Activated T-helper 1 cell treated with anti-CD3 and anti-CD28 coated beads, Interleukin-12 subunit alpha, Interleukin-12 subunit beta, Interleukin-2, Interleukin-4 antibody, amounts not matched to agents 30 ng/mL and 10 ng/mL and 1 ng/mL, durations not matched to agents 14 hours and 24 hours and 36 hours (primary cell): ENCODE results near the gene PRKAG1. TPM values are rescaled to one million over a fixed set of nuclear protein-coding genes. Genes with fewer than 3 reads are reported as not detected.

Experiments used
- DNase-seq: peaks from one replicate; pipeline ENCODE4 v3.0.0; 2021; ENCODE audit warnings: low spot score
- H3K27ac Mint-ChIP-seq: one replicate; pipeline ENCODE4 v1.8.0; 2021; ENCODE audit warnings: mild to moderate bottlenecking, mixed read lengths
- H3K27me3 Mint-ChIP-seq: one replicate; pipeline ENCODE4 v1.8.0; 2022; ENCODE audit warnings: mild to moderate bottlenecking, moderate library complexity, mixed read lengths; ENCODE audit not compliant: insufficient read depth
- H3K36me3 Mint-ChIP-seq: one replicate; pipeline ENCODE4 v1.8.0; 2021; ENCODE audit warnings: low read depth, mixed read lengths
- H3K4me1 Mint-ChIP-seq: one replicate; pipeline ENCODE4 v1.8.0; 2021; ENCODE audit warnings: low read depth, mixed read lengths
- H3K4me3 Mint-ChIP-seq: one replicate; pipeline ENCODE4 v1.8.0; 2021; ENCODE audit warnings: mild to moderate bottlenecking, moderate library complexity, mixed read lengths
- H3K9me3 Mint-ChIP-seq: one replicate; pipeline ENCODE4 v1.8.0; 2021; ENCODE audit warnings: mixed read lengths
- intact Hi-C: fragments of 100-400 bp; cut with micrococcal nuclease; formaldehyde crosslinking; loops from one replicate; pipeline ENCODE4 v1.15.1; 2024
- total RNA-seq: library from RNA; stranded (reverse); gene quantifications from 2 replicates; pipeline ENCODE4 v1.2.3, GENCODE V29; 2022

PRKAG1 gene
- total RNA-seq, 1 donor from 2014 or later = 85.1 TPM

GRCh38 chr12:48978291-48978740, 40.3 kb downstream of the PRKAG1 start, which contains the start of gene WNT1:
TSS of gene WNT1 (plus strand) at chr12:48978322. CDS start at chr12:48978651, 329 bp downstream.
- Mint-ChIP-seq H3K27me3 (peaks cover 80% of the 10 kb centered on the region), H3K36me3 (no peaks in the 10 kb centered on the region), H3K4me3 (peak within 1 kb of the TSS; percentile 72), H3K27ac (peak within 1 kb of the TSS; percentile 73), H3K9me3 (no peaks in the 10 kb centered on the region), H3K4me1 (peaks cover 58% of the 10 kb centered on the region)
- intact Hi-C loops = loop anchor here (5.0 kb wide), 2 partner anchors 76 to 976 kb away; partner anchors contain the start of gene COL2A1
- DNase-seq = no peak

GRCh38 chr12:48977290-48978281, 41.0 kb downstream of the PRKAG1 start:
- peak; percentile 72 for DNase-seq
- H3K27ac Mint-ChIP-seq = peak overlapping the region; percentile 73
- H3K36me3 Mint-ChIP-seq = no peaks in the 10 kb centered on the region
- intact Hi-C loops = loop anchor here (1.0 to 5.0 kb wide), 3 partner anchors 20 to 975 kb away; partner anchors contain the start of genes ARF3 and COL2A1
- peak overlapping the region; percentile 55 for H3K4me3 Mint-ChIP-seq
- H3K27me3 Mint-ChIP-seq = peaks cover 80% of the 10 kb centered on the region
- H3K4me1 Mint-ChIP-seq = peaks cover 62% of the 10 kb centered on the region
- no peaks in the 10 kb centered on the region for H3K9me3 Mint-ChIP-seq

- Mint-ChIP-seq H3K27ac (no peak overlapping the region), H3K4me1 (peaks cover 58% of the 10 kb centered on the region), H3K27me3 (peaks cover 73% of the 10 kb centered on the region), H3K4me3 (no peak overlapping the region), H3K36me3 (no peaks in the 10 kb centered on the region), H3K9me3 (no peaks in the 10 kb centered on the region)
- no peak for DNase-seq
- intact Hi-C loops = loop anchor here (2.0 kb wide), 1 partner anchor 15 kb away; no protein-coding TSS in a partner anchor
Observed at GRCh38 chr12:48973941-48974673, 44.5 kb downstream of the PRKAG1 start.

GRCh38 chr12:48973531-48973930, 45.0 kb downstream of the PRKAG1 start:
- H3K27me3 Mint-ChIP-seq = peaks cover 73% of the 10 kb centered on the region
- no peak overlapping the region for H3K27ac Mint-ChIP-seq
- no peak for DNase-seq
- H3K9me3 Mint-ChIP-seq = no peaks in the 10 kb centered on the region
- no peaks in the 10 kb centered on the region for H3K36me3 Mint-ChIP-seq
- intact Hi-C loops = no loop called here
- no peak overlapping the region for H3K4me3 Mint-ChIP-seq
- peaks cover 55% of the 10 kb centered on the region for H3K4me1 Mint-ChIP-seq

GRCh38 chr12:48972952-48973483, 45.6 kb downstream of the PRKAG1 start:
- H3K4me3 Mint-ChIP-seq = no peak overlapping the region
- H3K27me3 Mint-ChIP-seq = peaks cover 78% of the 10 kb centered on the region
- H3K36me3 Mint-ChIP-seq = no peaks in the 10 kb centered on the region
- intact Hi-C loops = loop anchor here (1.0 kb wide), 1 partner anchor 7 kb away; no protein-coding TSS in a partner anchor
- no peak for DNase-seq
- H3K9me3 Mint-ChIP-seq = no peaks in the 10 kb centered on the region
- H3K27ac Mint-ChIP-seq = no peak overlapping the region
- H3K4me1 Mint-ChIP-seq = peaks cover 55% of the 10 kb centered on the region

GRCh38 chr12:48972213-48972951, 46.2 kb downstream of the PRKAG1 start:
- Mint-ChIP-seq H3K4me1 (peaks cover 49% of the 10 kb centered on the region), H3K36me3 (no peaks in the 10 kb centered on the region), H3K9me3 (no peaks in the 10 kb centered on the region), H3K27ac (peak overlapping the region; percentile 31), H3K27me3 (peaks cover 79% of the 10 kb centered on the region), H3K4me3 (peak overlapping the region; percentile 69)
- DNase-seq = no peak
- intact Hi-C loops = loop anchor here (1.0 kb wide), 1 partner anchor 8 kb away; no protein-coding TSS in a partner anchor

- Mint-ChIP-seq H3K4me3 (peak overlapping the region; percentile 31), H3K27ac (no peak overlapping the region), H3K4me1 (peaks cover 41% of the 10 kb centered on the region), H3K9me3 (no peaks in the 10 kb centered on the region), H3K27me3 (peaks cover 70% of the 10 kb centered on the region), H3K36me3 (no peaks in the 10 kb centered on the region)
- no peak for DNase-seq
- intact Hi-C loops = no loop called here
Observed at GRCh38 chr12:48970702-48971334, 47.8 kb downstream of the PRKAG1 start.

GRCh38 chr12:48969833-48970701, 48.5 kb downstream of the PRKAG1 start:
- intact Hi-C loops = no loop called here
- H3K4me1 Mint-ChIP-seq = peaks cover 41% of the 10 kb centered on the region
- no peak overlapping the region for H3K27ac Mint-ChIP-seq
- no peaks in the 10 kb centered on the region for H3K9me3 Mint-ChIP-seq
- H3K4me3 Mint-ChIP-seq = no peak overlapping the region
- DNase-seq = no peak
- H3K27me3 Mint-ChIP-seq = peaks cover 71% of the 10 kb centered on the region
- H3K36me3 Mint-ChIP-seq = no peaks in the 10 kb centered on the region

- Mint-ChIP-seq H3K9me3 (no peaks in the 10 kb centered on the region), H3K27ac (peak overlapping the region; percentile 7), H3K36me3 (no peaks in the 10 kb centered on the region), H3K4me1 (peaks cover 38% of the 10 kb centered on the region), H3K27me3 (peaks cover 67% of the 10 kb centered on the region), H3K4me3 (no peak overlapping the region)
- intact Hi-C loops = no loop called here
- no peak for DNase-seq
Observed at GRCh38 chr12:48969160-48969771, 49.3 kb downstream of the PRKAG1 start.

- Mint-ChIP-seq H3K27me3 (peaks cover 60% of the 10 kb centered on the region), H3K36me3 (no peaks in the 10 kb centered on the region), H3K4me3 (no peak overlapping the region), H3K27ac (no peak overlapping the region), H3K9me3 (no peaks in the 10 kb centered on the region), H3K4me1 (peaks cover 37% of the 10 kb centered on the region)
- intact Hi-C loops = no loop called here
- DNase-seq = no peak
Observed at GRCh38 chr12:48968467-48968866, 50.1 kb downstream of the PRKAG1 start.

- peaks cover 35% of the 10 kb centered on the region for H3K4me1 Mint-ChIP-seq
- no peak for DNase-seq
- no peak overlapping the region for H3K4me3 Mint-ChIP-seq
- peaks cover 58% of the 10 kb centered on the region for H3K27me3 Mint-ChIP-seq
- H3K36me3 Mint-ChIP-seq = no peaks in the 10 kb centered on the region
- intact Hi-C loops = no loop called here
- H3K9me3 Mint-ChIP-seq = no peaks in the 10 kb centered on the region
- no peak overlapping the region for H3K27ac Mint-ChIP-seq
Observed at GRCh38 chr12:48967991-48968390, 50.6 kb downstream of the PRKAG1 start.
